Dendritic cell treated with granulocyte-macrophage colony-stimulating factor and Interleukin-4, amounts not matched to agents 40 ng/mL and 50 ng/mL, for 4 days (primary cell): ENCODE measurements around the gene IVNS1ABP.

Source experiments
- H3K27ac Mint-ChIP-seq: one replicate; pipeline ENCODE4 v1.8.0; 2022; ENCODE audit warnings: mild to moderate bottlenecking, mixed read lengths
- H3K27me3 Mint-ChIP-seq: one replicate; pipeline ENCODE4 v1.8.0; 2022; ENCODE audit warnings: mild to moderate bottlenecking, mixed read lengths
- H3K36me3 Mint-ChIP-seq: one replicate; pipeline ENCODE4 v1.8.0; 2022; ENCODE audit warnings: low read depth, mixed read lengths
- H3K4me1 Mint-ChIP-seq: one replicate; pipeline ENCODE4 v1.8.0; 2022; ENCODE audit warnings: low read depth, mixed read lengths
- H3K4me3 Mint-ChIP-seq: one replicate; pipeline ENCODE4 v1.8.0; 2022; ENCODE audit warnings: mild to moderate bottlenecking, moderate library complexity, mixed read lengths
- H3K9me3 Mint-ChIP-seq: one replicate; pipeline ENCODE4 v1.8.0; 2022; ENCODE audit warnings: mixed read lengths
- intact Hi-C: fragments of 100-400 bp; cut with micrococcal nuclease; formaldehyde crosslinking; loops from one replicate; pipeline ENCODE4 v1.15.0; 2022

The IVNS1ABP gene

GRCh38 chr1:185249563-185249962, 67.5 kb downstream of the IVNS1ABP start:
- Mint-ChIP-seq H3K36me3 (no peaks in the 10 kb centered on the region), H3K4me3 (no peak overlapping the region), H3K27me3 (no peaks in the 10 kb centered on the region), H3K9me3 (no peaks in the 10 kb centered on the region), H3K4me1 (no peaks in the 10 kb centered on the region), H3K27ac (no peak overlapping the region)
- intact Hi-C loops = no loop called here
